PC-9 (cell line): ENCODE measurements around the gene RHO. TPM values are rescaled to one million over a fixed set of nuclear protein-coding genes. Genes with fewer than 3 reads are reported as not detected.
"Not testable (repeated sequence)": the region's sequence is repeated elsewhere in the genome, so short reads cannot be mapped to it uniquely, and the experiment has no call there.

Source experiments
- BruUV-seq: library from RNA; stranded (reverse); fragments of 400-500 nt; replicated peaks from 2 replicates; lab custom pipeline; 2021; lab: Mats Ljungman, UMichigan
- CTCF ChIA-PET: fragments of 300-600 bp; sonication (Branson Sonifier 250); formaldehyde crosslinking; loops from one replicate; lab custom pipeline; 2022; ENCODE audit warnings: antibody characterized with exemption; lab: Charles Lee
- POLR2A ChIA-PET: fragments of 300-600 bp; sonication (Branson Sonifier 250); formaldehyde crosslinking; loops from one replicate; lab custom pipeline; 2022; ENCODE audit warnings: antibody characterized with exemption; ENCODE audit not compliant: unreplicated experiment; lab: Charles Lee
- DNase-seq, 2 experiments: peaks; one replicate each; pipeline versions ENCODE4 v3.0.0 to v3.0.0-alpha.2; 2015 to 2022; ENCODE audit warnings: mixed read lengths in 1 of 2
- H2AFZ ChIP-seq: fragments of 200-600 bp; sonication (generic); 2 replicates; pipeline ENCODE4 v1.8.1; 2017; ENCODE audit warnings: antibody characterized with exemption
- H3F3A ChIP-seq: fragments of 200-600 bp; sonication (generic); 2 replicates; pipeline ENCODE4 v1.8.1; 2017; ENCODE audit warnings: antibody characterized with exemption, mild to moderate bottlenecking, low read depth; ENCODE audit not compliant: insufficient read depth
- H3K27ac ChIP-seq: fragments of 200-600 bp; sonication (generic); 2 replicates; pipeline ENCODE4 v1.6.1; 2016; ENCODE audit warnings: mixed run types
- H3K27me3 ChIP-seq: fragments of 200-600 bp; sonication (generic); 2 replicates; pipeline ENCODE4 v1.6.1; 2016; ENCODE audit warnings: low read depth, mixed run types; ENCODE audit not compliant: insufficient read depth
- H3K36me3 ChIP-seq: fragments of 200-600 bp; sonication (generic); 2 replicates; pipeline ENCODE4 v1.6.1; 2016; ENCODE audit warnings: low read depth, mixed run types
- H3K4me1 ChIP-seq: fragments of 200-600 bp; sonication (generic); replicated peaks from 2 replicates; pipeline ENCODE4 v1.6.1; 2016; ENCODE audit warnings: mixed run types; ENCODE audit not compliant: insufficient read depth
- H3K4me2 ChIP-seq: fragments of 200-600 bp; sonication (generic); 2 replicates; pipeline ENCODE4 v1.6.1; 2017; ENCODE audit warnings: mixed run types
- H3K4me3 ChIP-seq: fragments of 200-600 bp; sonication (generic); 2 replicates; pipeline ENCODE4 v1.6.1; 2016; ENCODE audit warnings: mixed run types
- H3K79me2 ChIP-seq: fragments of 200-600 bp; sonication (generic); 2 replicates; pipeline ENCODE4 v1.6.1; 2017; ENCODE audit warnings: low read depth, mixed run types
- H3K9me2 ChIP-seq: fragments of 200-600 bp; sonication (generic); 2 replicates; pipeline ENCODE4 v1.8.1; 2017; ENCODE audit warnings: mild to moderate bottlenecking; ENCODE audit not compliant: insufficient read depth
- H3K9me3 ChIP-seq: fragments of 200-600 bp; sonication (generic); 2 replicates; pipeline ENCODE4 v1.8.1; 2016; ENCODE audit warnings: low read depth; ENCODE audit not compliant: insufficient read depth
- H4K20me1 ChIP-seq: fragments of 200-600 bp; sonication (generic); 2 replicates; pipeline ENCODE4 v1.8.1; 2017; ENCODE audit not compliant: insufficient read depth
- EZH2 ChIP-seq: fragments of 200-600 bp; sonication (generic); IDR thresholded peaks from 2 replicates; pipeline ENCODE4 v1.8.0; 2017; ENCODE audit warnings: antibody characterized with exemption, low read depth
- intact Hi-C: fragments of 100-400 bp; cut with micrococcal nuclease; formaldehyde crosslinking; loops from one replicate; pipeline ENCODE4 v1.10.0; 2022; ENCODE audit not compliant: unreplicated experiment
- total RNA-seq: library from RNA; stranded (reverse); gene quantifications from 2 replicates; pipeline ENCODE4 v1.2.3, GENCODE V29; 2021
- TF ChIP-seq, protein P1 (sequence below): fragments of 200-600 bp; sonication (generic); conservative IDR thresholded peaks from 2 replicates; pipeline ENCODE4 v1.6.1; 2017; ENCODE audit warnings: mixed run types, antibody characterized with exemption, mild to moderate bottlenecking, moderate library complexity

RHO gene
- total RNA-seq, 1 experiment from 2014 or later, result not detected

GRCh38 chr3:129514563-129514962, 13.9 kb upstream of the RHO start:
- H3K27me3 ChIP-seq, result no peaks in the 10 kb centered on the region
- TF ChIP-seq EZH2, result no peak
- TF ChIP-seq, protein P1, sequence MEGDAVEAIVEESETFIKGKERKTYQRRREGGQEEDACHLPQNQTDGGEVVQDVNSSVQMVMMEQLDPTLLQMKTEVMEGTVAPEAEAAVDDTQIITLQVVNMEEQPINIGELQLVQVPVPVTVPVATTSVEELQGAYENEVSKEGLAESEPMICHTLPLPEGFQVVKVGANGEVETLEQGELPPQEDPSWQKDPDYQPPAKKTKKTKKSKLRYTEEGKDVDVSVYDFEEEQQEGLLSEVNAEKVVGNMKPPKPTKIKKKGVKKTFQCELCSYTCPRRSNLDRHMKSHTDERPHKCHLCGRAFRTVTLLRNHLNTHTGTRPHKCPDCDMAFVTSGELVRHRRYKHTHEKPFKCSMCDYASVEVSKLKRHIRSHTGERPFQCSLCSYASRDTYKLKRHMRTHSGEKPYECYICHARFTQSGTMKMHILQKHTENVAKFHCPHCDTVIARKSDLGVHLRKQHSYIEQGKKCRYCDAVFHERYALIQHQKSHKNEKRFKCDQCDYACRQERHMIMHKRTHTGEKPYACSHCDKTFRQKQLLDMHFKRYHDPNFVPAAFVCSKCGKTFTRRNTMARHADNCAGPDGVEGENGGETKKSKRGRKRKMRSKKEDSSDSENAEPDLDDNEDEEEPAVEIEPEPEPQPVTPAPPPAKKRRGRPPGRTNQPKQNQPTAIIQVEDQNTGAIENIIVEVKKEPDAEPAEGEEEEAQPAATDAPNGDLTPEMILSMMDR, result no peak
- ChIA-PET POLR2A (no interaction called here), CTCF (no interaction called here)
- no peak overlapping the region for H3K4me3 ChIP-seq
- H3K9me2 ChIP-seq, result no peaks in the 10 kb centered on the region
- no peaks in the 10 kb centered on the region for H3K36me3 ChIP-seq
- H3K27ac ChIP-seq, result no peak overlapping the region
- no peaks in the 10 kb centered on the region for H3K9me3 ChIP-seq
- DNase-seq, result no peak
- no peaks in the 10 kb centered on the region for H3F3A ChIP-seq
- no peaks in the 10 kb centered on the region for H4K20me1 ChIP-seq
- no TSS peak for BruUV-seq
- intact Hi-C loops, result no loop called here
- H2AFZ ChIP-seq, result no peak overlapping the region
- no peaks in the 10 kb centered on the region for H3K79me2 ChIP-seq
- no peaks in the 10 kb centered on the region for H3K4me1 ChIP-seq
- H3K4me2 ChIP-seq, result no peak overlapping the region

- intact Hi-C loops, H3K27ac ChIP-seq, H2AFZ ChIP-seq, H3K9me2 ChIP-seq, H3K9me3 ChIP-seq, POLR2A ChIA-PET, H3K27me3 ChIP-seq, H3K4me1 ChIP-seq, CTCF ChIA-PET, BruUV-seq, H4K20me1 ChIP-seq, DNase-seq, H3F3A ChIP-seq, H3K36me3 ChIP-seq, H3K4me2 ChIP-seq, H3K4me3 ChIP-seq, H3K79me2 ChIP-seq: not testable (repeated sequence)
These were observed 13.2 kb upstream of the RHO start for GRCh38 chr3:129515108-129515820.

- H3K79me2 ChIP-seq, BruUV-seq, H2AFZ ChIP-seq, H3K27ac ChIP-seq, DNase-seq, H3K9me3 ChIP-seq, H3K27me3 ChIP-seq, CTCF ChIA-PET, POLR2A ChIA-PET, H3K9me2 ChIP-seq, H3K4me2 ChIP-seq, H3K4me3 ChIP-seq, H3K36me3 ChIP-seq, H3F3A ChIP-seq, H3K4me1 ChIP-seq, intact Hi-C loops, H4K20me1 ChIP-seq: not testable (repeated sequence)
These were observed 12.5 kb upstream of the RHO start for GRCh38 chr3:129515821-129516432.

DNA sequence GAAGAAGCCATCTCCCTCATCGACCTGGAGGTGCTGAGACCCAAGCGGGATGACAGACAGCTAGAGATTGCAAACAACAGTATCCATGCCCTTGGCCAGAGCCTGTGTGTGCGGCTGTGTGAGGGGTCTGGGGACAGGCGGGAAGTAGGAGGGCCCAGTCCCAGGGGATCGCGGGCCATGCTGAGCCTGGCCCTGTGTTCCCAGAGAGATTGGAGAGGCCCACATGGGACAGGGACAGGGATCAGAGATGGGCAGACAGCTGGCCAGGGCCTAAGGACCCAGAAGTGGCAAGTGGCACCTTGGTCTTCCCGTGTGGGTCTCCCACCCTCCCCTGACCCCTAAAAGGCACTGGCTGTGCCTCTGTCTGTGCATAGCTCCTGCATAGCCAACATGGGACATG, 10.9 kb upstream of the RHO start:
- Histone ChIP-seq H3K36me3 (no peaks in the 10 kb centered on the region), H3F3A (no peaks in the 10 kb centered on the region), H3K9me2 (no peaks in the 10 kb centered on the region), H2AFZ (no peak overlapping the region), H3K27me3 (no peaks in the 10 kb centered on the region), H4K20me1 (no peaks in the 10 kb centered on the region), H3K9me3 (no peaks in the 10 kb centered on the region), H3K79me2 (no peaks in the 10 kb centered on the region), H3K27ac (no peak overlapping the region), H3K4me2 (no peak overlapping the region), H3K4me1 (no peaks in the 10 kb centered on the region), H3K4me3 (no peak overlapping the region)
- POLR2A ChIA-PET, result no interaction called here
- intact Hi-C loops, result no loop called here
- BruUV-seq, result no TSS peak
- TF ChIP-seq, protein P1, result no peak
- no peak for TF ChIP-seq EZH2
- DNase-seq, result no peak
- CTCF ChIA-PET, result no interaction called here
